HepG2 (cell line): ENCODE data around the gene TMEM9. TPM values are rescaled to one million over a fixed set of nuclear protein-coding genes. Genes with fewer than 3 reads are reported as not detected.

Source experiments
- ATAC-seq: fragments of 200-7000 bp; cut with Tn5 transposase; 3 replicates; pipeline ENCODE4 v1.9.1; 2020; ENCODE audit warnings: mild to moderate bottlenecking, moderate library complexity
- BruUV-seq: library from RNA; stranded (reverse); fragments of 400-500 nt; replicated peaks from 2 replicates; lab custom pipeline; 2021; lab: Mats Ljungman, UMichigan
- CTCF ChIA-PET: fragments of 300-600 bp; formaldehyde crosslinking; extraction: SDS; loops from one replicate; lab custom pipeline; 2021; ENCODE audit warnings: low total read pairs, inconsistent platforms, low intra/inter-chr PET ratio; lab: Yijun Ruan, JAX
- POLR2A ChIA-PET: fragments of 350-600 bp; sonication (Branson Sonifier 250); formaldehyde crosslinking; loops from one replicate; lab custom pipeline; 2020; ENCODE audit warnings: antibody characterized with exemption, inconsistent platforms; lab: Yijun Ruan, JAX
- DNase-seq: peaks from one replicate; pipeline ENCODE4 v3.0.0-alpha.2; 2015; ENCODE audit warnings: low spot score
- FAIRE-seq: peaks from 3 replicates; lab custom pipeline; 2011; peaks lifted over from hg19 to GRCh38; lab: Jason Lieb, UNC
- H2AFZ ChIP-seq: one replicate; pipeline ENCODE4 v1.6.1; 2011; ENCODE audit warnings: low read length, inconsistent platforms
- H3K27ac ChIP-seq: fragments of 300-600 bp; 3 replicates; pipeline ENCODE4 v1.8.0; 2011; ENCODE audit warnings: mixed run types, mild to moderate bottlenecking, mixed read lengths, low read length, inconsistent platforms; ENCODE audit not compliant: insufficient read depth; ENCODE audit errors: extremely low read length
- H3K27me3 ChIP-seq, 2 experiments: fragments of 200-600 bp in 1 of 2; 2 replicates in 1 of 2; 3 replicates in 1 of 2; pipeline versions ENCODE4 v1.6.0 to v1.8.0; 2011; ENCODE audit warnings: low read length in 2 of 2, mild to moderate bottlenecking in 2 of 2, moderate library complexity in 2 of 2, inconsistent platforms in 1 of 2; ENCODE audit not compliant: insufficient read depth in 2 of 2, control insufficient read depth in 1 of 2
- H3K36me3 ChIP-seq, 2 experiments: fragments of 200-600 bp in 1 of 2; replicated peaks in 1 of 2; 2 replicates in 1 of 2; 3 replicates in 1 of 2; pipeline versions ENCODE4 v1.5.1 to v1.8.0; 2011; ENCODE audit warnings: low read length in 2 of 2, inconsistent platforms in 1 of 2; ENCODE audit not compliant: insufficient read depth in 2 of 2, control insufficient read depth in 1 of 2
- H3K4me1 ChIP-seq: 2 replicates; pipeline ENCODE4 v1.5.1; 2012; ENCODE audit warnings: low read length, inconsistent platforms; ENCODE audit not compliant: insufficient read depth
- H3K4me2 ChIP-seq: 2 replicates; pipeline ENCODE4 v1.6.0; 2011; ENCODE audit warnings: low read depth, low read length, inconsistent platforms
- H3K4me3 ChIP-seq, 3 experiments: fragments of 200-600 bp in 1 of 3; sonication (generic), shearing (Covaris generic) in 1 of 3; replicated peaks in 1 of 3; 2 replicates each; pipeline ENCODE4 v1.5.1; 2011 to 2016; ENCODE audit warnings: low read length in 3 of 3, inconsistent platforms in 2 of 3, low read depth in 2 of 3, mild to moderate bottlenecking in 2 of 3, control low read depth in 1 of 3, mixed read lengths in 1 of 3; ENCODE audit not compliant: insufficient read depth in 1 of 3
- H3K79me2 ChIP-seq: one replicate; pipeline ENCODE4 v1.6.1; 2011; ENCODE audit warnings: low read length, inconsistent platforms; ENCODE audit not compliant: insufficient read depth
- H3K9ac ChIP-seq: 2 replicates; pipeline ENCODE4 v1.6.0; 2011; ENCODE audit warnings: mild to moderate bottlenecking, low read depth, low read length, inconsistent platforms; ENCODE audit not compliant: insufficient read depth
- H3K9me3 ChIP-seq: 2 replicates; pipeline ENCODE4 v1.5.1; 2012; ENCODE audit warnings: mild to moderate bottlenecking, low read length
- H4K20me1 ChIP-seq: 2 replicates; pipeline ENCODE4 v1.6.0; 2011; ENCODE audit warnings: inconsistent platforms, mild to moderate bottlenecking, low read length, moderate library complexity; ENCODE audit not compliant: insufficient read depth
- ELF3 ChIP-seq: IDR thresholded peaks from 2 replicates; pipeline ENCODE4 v1.6.1; 2016; ENCODE audit warnings: missing genetic modification reagents, missing compliant biosample characterization
- MAX ChIP-seq: IDR thresholded peaks from 2 replicates; pipeline ENCODE4 v1.6.1; 2012; ENCODE audit warnings: inconsistent platforms
- MLXIP ChIP-seq: sonication (generic); formaldehyde crosslinking; IDR thresholded peaks from 2 replicates; pipeline ENCODE4 v1.9.0; 2021; ENCODE audit warnings: missing genetic modification reagents, borderline replicate concordance
- SIN3A ChIP-seq: IDR thresholded peaks from 2 replicates; pipeline ENCODE4 v1.6.1; 2011; ENCODE audit warnings: low read depth, mild to moderate bottlenecking, control low read depth, low read length, borderline replicate concordance
- ZNF124 ChIP-seq: sonication (generic); formaldehyde crosslinking; IDR thresholded peaks from 2 replicates; pipeline ENCODE4 v1.4.0; 2020; ENCODE audit warnings: missing genetic modification reagents
- ZNF136 ChIP-seq: sonication (generic); formaldehyde crosslinking; IDR thresholded peaks from 2 replicates; pipeline ENCODE4 v1.8.1; 2022; ENCODE audit warnings: low read depth, mild to moderate bottlenecking, moderate library complexity, missing genetic modification reagents
- ZNF326 ChIP-seq: sonication (generic); formaldehyde crosslinking; IDR thresholded peaks from 2 replicates; pipeline ENCODE4 v1.4.0; 2020; ENCODE audit warnings: missing genetic modification reagents, borderline replicate concordance
- ZNF451 ChIP-seq: sonication (generic); formaldehyde crosslinking; IDR thresholded peaks from 2 replicates; pipeline ENCODE4 v1.5.0; 2020; ENCODE audit warnings: mild to moderate bottlenecking, missing genetic modification reagents
- ZNF501 ChIP-seq: sonication (generic); formaldehyde crosslinking; IDR thresholded peaks from 2 replicates; pipeline ENCODE4 v1.5.1; 2020; ENCODE audit warnings: mild to moderate bottlenecking, moderate library complexity, missing genetic modification reagents
- ZNF788 ChIP-seq: sonication (generic); formaldehyde crosslinking; IDR thresholded peaks from 2 replicates; pipeline ENCODE4 v1.5.0; 2020; ENCODE audit warnings: mild to moderate bottlenecking, missing genetic modification reagents, borderline replicate concordance
- WGBS: methylation state at CpG from one replicate; pipeline ENCODE4 v1.1.6; 2017; ENCODE audit warnings: low lambda C conversion rate; 5-methylcytosine and 5-hydroxymethylcytosine counted together
- in situ Hi-C: cut with HindIII; loops from 2 replicates; pipeline ENCODE4 v1.10.0; 2017; ENCODE audit warnings: low pct_unique_long_range_greater_than_20kb; ENCODE audit not compliant: extremely low pct_ligation_motif_present
- intact Hi-C: fragments of 100-400 bp; cut with micrococcal nuclease; formaldehyde crosslinking; loops from one replicate; pipeline ENCODE4 v1.10.0; 2022; ENCODE audit not compliant: unreplicated experiment
- polyA plus RNA-seq, 8 experiments: library from polyadenylated mRNA; depleted of rRNA in 3 of 8; stranded (reverse) in 7 of 8; unstranded in 1 of 8; fragments of >200 nt; fragmentation: Illumina TruSeq in 4 of 8; extraction: Trizol in 4 of 8; gene quantifications; 2 replicates each; pipeline versions ENCODE4 v1.2.1 to v1.2.3, GENCODE V29; 2011 to 2016; ENCODE audit warnings: low read depth in 4 of 8, missing spikeins in 1 of 8, mixed read lengths in 1 of 8; ENCODE audit not compliant: insufficient read depth in 1 of 8
- total RNA-seq, 5 experiments: library from RNA; depleted of rRNA; stranded (reverse); fragments of >200 nt; fragmentation: Illumina TruSeq; extraction: Trizol; gene quantifications; 2 replicates each; pipeline ENCODE4 v1.2.3, GENCODE V29; 2016; ENCODE audit warnings: low read depth in 1 of 5

Gene TMEM9
- total and polyA plus RNA-seq, 2 of the 13 experiments (the other 11 are each of a cell fraction or from before 2014, with no cell fraction given): 60.9 to 102 TPM

GRCh38 chr1:201125019-201125418 lies 29.3 kb downstream of the TMEM9 start (continued):
- TF ChIP-seq ZNF788 (CRISPR knock-in tag) (no peak), ZNF501 (CRISPR knock-in tag) (no peak), MAX (no peak), SIN3A (no peak), ZNF451 (CRISPR knock-in tag) (no peak), ZNF326 (CRISPR knock-in tag) (no peak)

GRCh38 chr1:201123866-201124265 lies 30.4 kb downstream of the TMEM9 start:
- no peak overlapping the region for H3K27ac ChIP-seq
- H3K4me2 ChIP-seq: no peak overlapping the region
- ChIA-PET POLR2A (no interaction called here), CTCF (no interaction called here)
- H3K27me3 ChIP-seq: peaks cover 10 to 72% of the 10 kb centered on the region in 2 experiments
- ATAC-seq: no peak
- H3K9me3 ChIP-seq: no peaks in the 10 kb centered on the region
- no peak overlapping the region for H3K9ac ChIP-seq
- intact Hi-C loops: no loop called here
- TF ChIP-seq ZNF124 (CRISPR knock-in tag): no peak
- no peak for TF ChIP-seq MLXIP (CRISPR knock-in tag)
- no peak for TF ChIP-seq ZNF136
- TF ChIP-seq ELF3 (CRISPR knock-in tag): no peak
- no peak for FAIRE-seq
- no peaks in the 10 kb centered on the region for H4K20me1 ChIP-seq
- H3K79me2 ChIP-seq: no peaks in the 10 kb centered on the region
- no peak overlapping the region for H2AFZ ChIP-seq
- no peak for DNase-seq
- BruUV-seq: no TSS peak
- H3K4me1 ChIP-seq: peaks cover 11% of the 10 kb centered on the region
- H3K4me3 ChIP-seq: no peak overlapping the region
- 0% methylated on average over 1 of the region's 1 CpG for WGBS
- no peaks in the 10 kb centered on the region for H3K36me3 ChIP-seq
- in situ Hi-C loops: no loop called here
